ENCODE data around the gene KLF3.

KLF3 gene

GRCh38 chr4:38704622-38705154 lies 40.7 kb downstream of the KLF3 start:
- H3F3A ChIP-seq (ENCODE audit: control insufficient read depth, insufficient read depth), result no peaks in the 10 kb centered on the region
- no peaks in the 10 kb centered on the region for H3K9me3 ChIP-seq (ENCODE audit: control insufficient read depth, insufficient read depth, low read length)
- no peak overlapping the region for H3K4me3 ChIP-seq (ENCODE audit: low read length)
- H3K27ac ChIP-seq (ENCODE audit: low read depth, low read length), result no peak overlapping the region
- H3K4me2 ChIP-seq (ENCODE audit: low read length), result no peak overlapping the region
- peaks cover 20% of the 10 kb centered on the region; the same call in 1 of the 2 replicates for H3K27me3 ChIP-seq (ENCODE audit: control insufficient read depth, low read length)
- no peaks in the 10 kb centered on the region for H3K36me3 ChIP-seq (ENCODE audit: control insufficient read depth, low read length)
- H3K4me1 ChIP-seq (ENCODE audit: control insufficient read depth, low read length), result peaks cover 7% of the 10 kb centered on the region; the same call in 1 of the 2 replicates
- H3K9me2 ChIP-seq (replicated peaks; ENCODE audit: control insufficient read depth, low read length), result no peaks in the 10 kb centered on the region
- no peaks in the 10 kb centered on the region for H3K79me2 ChIP-seq (ENCODE audit: control insufficient read depth, low read length)
- TF ChIP-seq CTCF (IDR thresholded peaks at IDR 0.05; ENCODE audit: low read depth, low read length, poor library complexity, severe bottlenecking), result no peak
- no peak for TF ChIP-seq EZH2phosphoT487 (IDR thresholded peaks at IDR 0.05; ENCODE audit: borderline replicate concordance, low read length)
- no peaks in the 10 kb centered on the region for H4K20me1 ChIP-seq (ENCODE audit: control insufficient read depth, insufficient read depth, low read depth, low read length)

- no peaks in the 10 kb centered on the region for H3K36me3 ChIP-seq (ENCODE audit: control insufficient read depth, low read length)
- no peaks in the 10 kb centered on the region for H4K20me1 ChIP-seq (ENCODE audit: control insufficient read depth, insufficient read depth, low read depth, low read length)
- peaks cover 15% of the 10 kb centered on the region; the same call in 1 of the 2 replicates for H3K27me3 ChIP-seq (ENCODE audit: control insufficient read depth, low read length)
- no peak overlapping the region for H3K4me3 ChIP-seq (ENCODE audit: low read length)
- no peak overlapping the region for H3K4me2 ChIP-seq (ENCODE audit: low read length)
- H3K9me3 ChIP-seq (ENCODE audit: control insufficient read depth, insufficient read depth, low read length), result no peaks in the 10 kb centered on the region
- TF ChIP-seq EZH2phosphoT487 (IDR thresholded peaks at IDR 0.05; ENCODE audit: borderline replicate concordance, low read length), result no peak
- no peak for TF ChIP-seq CTCF (IDR thresholded peaks at IDR 0.05; ENCODE audit: low read depth, low read length, poor library complexity, severe bottlenecking)
- peaks cover 16% of the 10 kb centered on the region for H3K4me1 ChIP-seq (ENCODE audit: control insufficient read depth, low read length)
- no peak overlapping the region for H3K27ac ChIP-seq (ENCODE audit: low read depth, low read length)
- H3K9me2 ChIP-seq (replicated peaks; ENCODE audit: control insufficient read depth, low read length), result no peaks in the 10 kb centered on the region
- H3F3A ChIP-seq (ENCODE audit: control insufficient read depth, insufficient read depth), result no peaks in the 10 kb centered on the region
- H3K79me2 ChIP-seq (ENCODE audit: control insufficient read depth, low read length), result no peaks in the 10 kb centered on the region
Observed at GRCh38 chr4:38706301-38706700, 42.3 kb downstream of the KLF3 start.

GRCh38 chr4:38710053-38710452 lies 46.1 kb downstream of the KLF3 start:
- no peak overlapping the region for H3K4me3 ChIP-seq (ENCODE audit: low read length)
- H3K27me3 ChIP-seq (ENCODE audit: control insufficient read depth, low read length), result peaks cover 3% of the 10 kb centered on the region
- H3K4me1 ChIP-seq (ENCODE audit: control insufficient read depth, low read length), result peaks cover 9% of the 10 kb centered on the region
- H3K36me3 ChIP-seq (ENCODE audit: control insufficient read depth, low read length), result no peaks in the 10 kb centered on the region
- TF ChIP-seq CTCF (IDR thresholded peaks at IDR 0.05; ENCODE audit: low read depth, low read length, poor library complexity, severe bottlenecking) (no peak), EZH2phosphoT487 (IDR thresholded peaks at IDR 0.05; ENCODE audit: borderline replicate concordance, low read length) (no peak)
- no peak overlapping the region for H3K4me2 ChIP-seq (ENCODE audit: low read length)
- no peaks in the 10 kb centered on the region for H3K79me2 ChIP-seq (ENCODE audit: control insufficient read depth, low read length)
- H3F3A ChIP-seq (ENCODE audit: control insufficient read depth, insufficient read depth), result no peaks in the 10 kb centered on the region
- H4K20me1 ChIP-seq (ENCODE audit: control insufficient read depth, insufficient read depth, low read depth, low read length), result no peaks in the 10 kb centered on the region
- no peak overlapping the region for H3K27ac ChIP-seq (ENCODE audit: low read depth, low read length)
- no peaks in the 10 kb centered on the region for H3K9me2 ChIP-seq (replicated peaks; ENCODE audit: control insufficient read depth, low read length)
- H3K9me3 ChIP-seq (ENCODE audit: control insufficient read depth, insufficient read depth, low read length), result no peaks in the 10 kb centered on the region
